VCaP (cell line): ENCODE data around the gene CISD3.
A peak's percentile ranks its signal among the peaks of the same experiment; 100 is the strongest.

Experiments used
- H3K27ac ChIP-seq: fragments of 450-650 bp; 2 replicates; pipeline ENCODE4 v1.5.1; 2017
- TF ChIP-seq, protein P1 (sequence below): fragments of 450-650 bp; conservative IDR thresholded peaks from 2 replicates; pipeline ENCODE4 v1.5.1; 2017; ENCODE audit warnings: mild to moderate bottlenecking, moderate library complexity

The CISD3 gene, protein sequence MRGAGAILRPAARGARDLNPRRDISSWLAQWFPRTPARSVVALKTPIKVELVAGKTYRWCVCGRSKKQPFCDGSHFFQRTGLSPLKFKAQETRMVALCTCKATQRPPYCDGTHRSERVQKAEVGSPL

DNA sequence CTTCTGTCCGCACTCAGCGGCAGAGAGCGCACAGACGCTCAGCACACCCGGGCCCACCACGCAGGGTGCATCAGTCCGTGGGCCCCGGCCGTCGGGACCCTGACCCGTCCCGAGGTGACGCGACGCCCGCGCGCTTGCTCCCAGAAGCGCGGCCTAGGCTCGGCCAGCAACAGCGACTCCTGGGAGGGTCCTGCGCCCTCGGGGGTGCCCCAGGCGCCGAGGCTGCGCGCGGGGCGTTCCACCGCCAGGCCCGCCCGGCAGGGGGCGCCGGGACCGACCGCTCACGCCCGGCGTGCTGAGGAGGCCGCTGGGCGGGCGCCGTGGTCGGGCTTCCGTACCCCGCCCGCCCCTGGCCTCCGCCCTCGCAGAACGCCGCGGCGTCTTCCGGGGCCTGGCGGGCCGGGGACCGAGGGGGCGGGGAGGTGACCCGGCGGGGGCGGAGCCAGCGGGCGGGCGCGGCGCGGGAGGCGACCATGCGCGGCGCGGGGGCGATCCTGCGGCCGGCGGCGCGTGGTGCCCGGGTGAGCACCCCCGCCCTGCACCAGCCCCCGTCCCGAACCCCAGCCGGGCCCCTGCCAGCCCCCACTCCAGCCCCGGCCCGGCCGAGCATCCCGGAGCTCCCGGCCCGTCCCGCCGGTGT, at the start of gene CISD3:
CISD3 (plus strand) TSS at position 456 of the 640 bp plus-strand sequence; CDS start at position 474, 18 bp downstream.
- TF ChIP-seq, protein P1, sequence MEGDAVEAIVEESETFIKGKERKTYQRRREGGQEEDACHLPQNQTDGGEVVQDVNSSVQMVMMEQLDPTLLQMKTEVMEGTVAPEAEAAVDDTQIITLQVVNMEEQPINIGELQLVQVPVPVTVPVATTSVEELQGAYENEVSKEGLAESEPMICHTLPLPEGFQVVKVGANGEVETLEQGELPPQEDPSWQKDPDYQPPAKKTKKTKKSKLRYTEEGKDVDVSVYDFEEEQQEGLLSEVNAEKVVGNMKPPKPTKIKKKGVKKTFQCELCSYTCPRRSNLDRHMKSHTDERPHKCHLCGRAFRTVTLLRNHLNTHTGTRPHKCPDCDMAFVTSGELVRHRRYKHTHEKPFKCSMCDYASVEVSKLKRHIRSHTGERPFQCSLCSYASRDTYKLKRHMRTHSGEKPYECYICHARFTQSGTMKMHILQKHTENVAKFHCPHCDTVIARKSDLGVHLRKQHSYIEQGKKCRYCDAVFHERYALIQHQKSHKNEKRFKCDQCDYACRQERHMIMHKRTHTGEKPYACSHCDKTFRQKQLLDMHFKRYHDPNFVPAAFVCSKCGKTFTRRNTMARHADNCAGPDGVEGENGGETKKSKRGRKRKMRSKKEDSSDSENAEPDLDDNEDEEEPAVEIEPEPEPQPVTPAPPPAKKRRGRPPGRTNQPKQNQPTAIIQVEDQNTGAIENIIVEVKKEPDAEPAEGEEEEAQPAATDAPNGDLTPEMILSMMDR, result peak; percentile 82
- peak within 1 kb of the TSS; percentile 91 for H3K27ac ChIP-seq

DNA sequence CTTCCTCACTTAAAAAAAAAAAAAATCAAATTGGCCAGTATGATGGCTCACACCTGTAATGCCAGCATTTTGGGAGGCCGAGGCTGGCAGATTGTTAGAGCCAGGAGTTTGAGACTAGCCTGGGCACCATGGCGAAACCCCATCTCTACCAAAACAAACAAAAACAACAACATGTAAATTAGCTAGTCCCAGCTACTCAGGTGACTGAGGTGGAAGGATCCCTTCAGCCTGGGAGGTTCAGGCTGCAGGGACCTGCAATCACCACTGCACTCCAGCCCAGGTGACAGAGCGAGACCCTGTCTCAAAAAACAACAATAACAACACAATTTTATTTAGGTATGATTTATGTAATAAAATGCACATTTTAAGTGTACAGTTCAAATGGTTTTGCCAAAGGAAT, 49.0 kb upstream of the CISD3 start:
- TF ChIP-seq, protein P1, result no peak
- H3K27ac ChIP-seq, result no peak overlapping the region

DNA sequence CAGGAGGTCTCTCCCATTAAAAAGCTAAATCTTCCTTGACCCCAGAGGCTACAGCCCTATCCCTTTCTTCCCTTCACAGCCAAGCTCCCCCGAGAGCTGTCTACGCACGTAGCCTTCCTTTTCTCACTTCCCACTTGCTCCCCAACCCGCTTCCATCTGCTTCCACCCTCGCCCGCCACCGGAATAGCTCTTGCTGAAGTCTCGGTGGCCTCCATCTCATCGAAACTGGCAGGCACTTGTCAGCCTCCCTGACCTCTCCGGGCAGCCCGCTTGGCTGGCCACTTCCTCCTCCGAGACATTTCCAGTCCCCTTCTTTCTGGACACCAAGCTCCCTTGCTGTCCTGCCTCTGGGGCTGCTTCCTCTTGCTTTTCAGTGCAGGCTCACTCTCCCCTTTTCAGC, 44.6 kb upstream of the CISD3 start:
- H3K27ac ChIP-seq, result no peak overlapping the region
- TF ChIP-seq, protein P1, result no peak

DNA sequence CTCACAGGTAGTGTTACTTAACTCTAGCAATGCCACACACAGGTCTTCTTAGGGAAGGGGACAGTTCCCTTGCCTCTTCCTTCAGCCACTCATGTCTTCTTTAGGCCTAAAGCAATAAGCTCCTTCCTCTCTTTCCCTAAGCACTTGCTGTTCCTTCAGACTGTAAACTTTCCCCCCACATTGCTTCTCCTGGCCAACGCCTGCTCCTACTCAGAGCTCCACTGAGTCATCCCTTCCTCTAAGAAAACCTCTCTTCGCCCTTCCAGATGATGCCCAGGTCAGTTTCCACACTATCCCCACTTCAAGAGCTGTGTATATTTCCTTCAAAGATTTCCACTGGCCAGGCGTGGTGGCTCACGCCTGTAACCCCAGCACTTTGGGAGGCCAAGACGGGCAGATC, 42.9 kb upstream of the CISD3 start:
- no peak overlapping the region for H3K27ac ChIP-seq

DNA sequence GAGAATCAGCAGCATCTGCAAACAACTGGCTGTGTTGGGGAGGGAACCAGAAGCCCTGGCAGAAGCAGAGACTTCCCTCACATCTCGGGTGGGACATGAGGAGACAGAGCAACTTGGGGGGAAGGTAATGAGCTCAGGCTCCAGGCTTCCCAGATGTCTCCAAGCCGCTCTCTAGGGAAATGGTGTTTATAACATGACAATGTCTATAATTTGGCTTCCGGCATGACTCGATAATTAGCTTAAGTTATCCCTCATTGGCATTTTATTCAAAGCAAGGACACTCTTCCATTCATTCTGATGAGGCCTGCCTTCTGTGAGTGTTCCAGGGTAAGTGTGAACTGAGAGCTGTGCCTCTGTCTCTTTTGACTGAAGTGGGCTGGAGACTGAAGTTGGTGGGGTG, 39.8 kb upstream of the CISD3 start:
- TF ChIP-seq, protein P1, result no peak
- no peak overlapping the region for H3K27ac ChIP-seq

More for the DNA sequence above, 42.9 kb upstream of the CISD3 start:
- TF ChIP-seq, protein P1, result no peak

DNA sequence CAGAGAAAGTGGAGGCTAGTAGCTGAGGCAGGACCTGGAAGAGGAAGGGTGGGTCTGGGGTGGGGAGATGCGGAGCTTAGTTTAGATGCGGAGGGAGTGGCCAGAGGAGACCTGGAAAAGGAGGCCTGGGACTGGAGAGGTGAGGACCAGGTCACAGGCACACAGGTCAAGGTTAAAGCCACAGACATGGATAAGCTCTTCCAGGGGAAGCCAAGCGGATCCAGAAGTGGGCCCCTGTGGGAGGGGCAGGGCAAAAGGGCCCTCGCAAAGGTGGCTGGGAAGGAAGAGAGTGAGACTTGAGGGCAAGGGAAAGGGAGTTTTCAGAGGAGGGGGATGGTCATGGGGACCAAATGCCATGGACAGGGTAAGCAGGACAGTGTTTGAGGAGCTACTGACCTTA, 39.0 kb upstream of the CISD3 start:
- TF ChIP-seq, protein P1, result no peak

DNA sequence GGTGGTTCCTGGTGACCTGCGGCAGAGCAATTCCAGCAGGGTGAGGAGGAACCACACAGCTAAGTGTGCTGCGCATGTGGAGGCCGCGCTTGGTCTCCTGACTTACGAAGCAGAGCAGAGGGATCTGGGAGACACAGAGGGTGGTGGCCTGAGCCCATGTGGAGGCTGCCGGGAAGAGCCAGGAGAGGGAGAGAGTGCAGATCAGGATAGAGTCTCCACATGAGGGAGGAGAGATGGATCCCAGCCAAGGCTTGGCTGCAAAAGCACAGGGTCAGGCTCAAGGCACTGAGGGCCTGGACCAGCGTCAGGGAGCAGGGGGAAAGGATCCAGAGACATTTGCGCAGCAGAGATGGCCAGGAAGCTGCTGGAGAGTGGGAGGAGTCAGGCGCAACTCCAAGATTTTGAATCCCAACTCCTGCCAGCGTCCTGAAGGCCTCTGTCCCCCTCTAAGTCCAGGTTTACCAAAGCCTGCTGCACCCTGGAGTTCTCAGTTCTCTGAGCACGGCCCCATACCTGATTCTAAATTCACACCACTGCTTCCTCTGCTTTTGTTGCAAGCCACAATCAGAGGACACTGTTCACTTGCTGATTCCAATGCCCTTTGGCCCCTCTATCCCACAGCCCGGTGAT, 36.3 kb upstream of the CISD3 start:
- H3K27ac ChIP-seq, result peak overlapping the region; percentile 57
- TF ChIP-seq, protein P1, result no peak

More for the DNA sequence above, 39.0 kb upstream of the CISD3 start:
- no peak overlapping the region for H3K27ac ChIP-seq
